Measurements from ENCODE around the gene LRRC56. TPM values are rescaled to one million over a fixed set of nuclear protein-coding genes. Genes with fewer than 3 reads are reported as not detected.

The LRRC56 gene
- total RNA-seq, 1 donor from 2014 or later = 0.26 TPM

GRCh38 chr11:578276-579035, 41.1 kb downstream of the LRRC56 start:
- FAIRE-seq (no peak), DNase-seq (ENCODE audit: low read depth) (peak; percentile 65)
- no peaks in the 10 kb centered on the region for H3K27me3 ChIP-seq (ENCODE audit: control insufficient read depth, insufficient read depth, low read length)
- no peak for TF ChIP-seq CTCF (IDR thresholded peaks at IDR 0.05; ENCODE audit: insufficient read depth, low read length, severe bottlenecking)
- no peak overlapping the region for H3K4me3 ChIP-seq (ENCODE audit: low read depth, low read length)
- H3K36me3 ChIP-seq (ENCODE audit: control insufficient read depth, insufficient read depth, low read length) = peaks cover 7% of the 10 kb centered on the region

GRCh38 chr11:579830-580601, 42.7 kb downstream of the LRRC56 start:
- Histone ChIP-seq H3K27me3 (ENCODE audit: control insufficient read depth, insufficient read depth, low read length) (no peaks in the 10 kb centered on the region), H3K36me3 (ENCODE audit: control insufficient read depth, insufficient read depth, low read length) (peaks cover 14% of the 10 kb centered on the region), H3K4me3 (ENCODE audit: low read depth, low read length) (no peak overlapping the region)
- TF ChIP-seq CTCF (IDR thresholded peaks at IDR 0.05; ENCODE audit: insufficient read depth, low read length, severe bottlenecking) = no peak
- FAIRE-seq = peak; percentile 60
- no peak for DNase-seq (ENCODE audit: low read depth)

DNA sequence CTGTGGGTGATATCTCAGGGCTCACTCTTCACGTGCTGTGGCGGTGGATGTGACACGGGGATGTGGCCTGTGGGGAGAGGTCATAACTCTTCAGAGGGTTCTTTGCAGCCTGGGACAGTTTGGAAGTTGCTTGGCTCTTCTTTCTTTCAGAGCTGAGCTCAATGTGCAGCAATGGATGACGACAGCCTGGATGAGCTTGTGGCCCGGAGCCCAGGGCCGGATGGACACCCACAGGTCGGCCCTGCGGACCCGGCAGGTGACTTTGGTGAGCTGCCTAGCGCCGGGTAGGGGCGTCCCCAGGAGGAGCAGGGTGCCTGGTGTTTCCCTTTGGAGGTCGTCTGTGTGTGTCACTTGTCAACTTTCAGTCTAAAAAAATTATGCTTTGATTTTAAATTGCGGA, 44.0 kb downstream of the LRRC56 start:
- DNase-seq (ENCODE audit: low read depth) (no peak), FAIRE-seq (no peak)
- H3K4me3 ChIP-seq (ENCODE audit: low read depth, low read length) = no peak overlapping the region
- H3K27me3 ChIP-seq (ENCODE audit: control insufficient read depth, insufficient read depth, low read length) = no peaks in the 10 kb centered on the region
- TF ChIP-seq CTCF (IDR thresholded peaks at IDR 0.05; ENCODE audit: insufficient read depth, low read length, severe bottlenecking) = no peak
- peaks cover 16% of the 10 kb centered on the region for H3K36me3 ChIP-seq (ENCODE audit: control insufficient read depth, insufficient read depth, low read length)

DNA sequence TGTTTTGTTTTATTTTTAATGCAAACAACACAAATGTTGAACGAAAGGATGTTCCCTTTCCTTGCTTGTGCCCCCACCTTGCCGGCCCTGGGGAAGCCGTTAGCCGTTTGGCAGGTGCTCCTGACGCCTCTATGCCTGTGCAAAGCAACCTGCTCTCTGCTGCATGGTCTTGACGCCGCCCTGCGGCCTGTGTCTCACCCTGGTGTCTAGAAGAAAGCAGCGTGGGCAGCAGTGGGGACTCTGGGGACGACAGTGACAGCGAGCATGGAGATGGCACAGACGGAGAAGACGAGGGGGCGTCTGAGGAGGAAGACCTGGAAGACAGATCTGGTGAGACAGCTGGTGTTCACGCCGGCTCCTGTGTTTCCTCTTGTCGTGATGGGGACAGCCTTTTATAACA, 44.4 kb downstream of the LRRC56 start:
- Histone ChIP-seq H3K27me3 (ENCODE audit: control insufficient read depth, insufficient read depth, low read length) (no peaks in the 10 kb centered on the region), H3K36me3 (ENCODE audit: control insufficient read depth, insufficient read depth, low read length) (peaks cover 20% of the 10 kb centered on the region), H3K4me3 (ENCODE audit: low read depth, low read length) (no peak overlapping the region)
- no peak for FAIRE-seq
- no peak for TF ChIP-seq CTCF (IDR thresholded peaks at IDR 0.05; ENCODE audit: insufficient read depth, low read length, severe bottlenecking)
- no peak for DNase-seq (ENCODE audit: low read depth)

GRCh38 chr11:584287-584686, 47.0 kb downstream of the LRRC56 start:
- no peak overlapping the region for H3K4me3 ChIP-seq (ENCODE audit: low read depth, low read length)
- peaks cover 30% of the 10 kb centered on the region for H3K36me3 ChIP-seq (ENCODE audit: control insufficient read depth, insufficient read depth, low read length)
- TF ChIP-seq CTCF (IDR thresholded peaks at IDR 0.05; ENCODE audit: insufficient read depth, low read length, severe bottlenecking) = no peak
- no peak for FAIRE-seq
- DNase-seq (ENCODE audit: low read depth) = no peak
- H3K27me3 ChIP-seq (ENCODE audit: control insufficient read depth, insufficient read depth, low read length) = no peaks in the 10 kb centered on the region

All from bronchial epithelial cell (primary cell).